HG02642 (cell line): Measurements from ENCODE around the gene NCLN.

ENCODE experiments used
- ATAC-seq: cut with Tn5 transposase; IDR thresholded peaks from one replicate; pipeline ENCODE4 v1.9.1; 2021; ENCODE audit warnings: mild to moderate bottlenecking; ENCODE audit not compliant: unreplicated experiment, poor library complexity

Gene NCLN

GRCh38 chr19:3248728-3249326 lies 63.1 kb downstream of the NCLN start:
- ATAC-seq, result no peak

GRCh38 chr19:3249408-3249807 lies 63.7 kb downstream of the NCLN start:
- no peak for ATAC-seq

DNA sequence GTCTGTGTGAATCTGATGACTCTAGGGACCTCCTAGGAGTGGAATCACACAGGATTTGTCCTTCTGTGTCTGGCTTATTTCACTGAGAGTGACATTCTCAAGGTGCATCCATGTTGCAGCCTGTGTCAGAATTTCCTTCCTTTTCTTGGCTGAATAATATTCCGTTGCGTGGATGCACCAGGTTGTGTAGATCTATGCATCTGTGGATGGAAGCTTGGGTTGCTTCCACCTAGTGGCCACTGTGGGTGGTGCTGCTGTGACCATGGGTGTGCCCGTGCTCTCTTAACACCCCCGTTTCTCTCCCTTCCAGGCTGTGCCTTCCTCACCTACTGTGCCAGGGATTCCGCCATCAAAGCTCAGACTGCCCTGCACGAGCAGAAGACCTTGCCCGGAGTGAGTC lies 64.9 kb downstream of the NCLN start:
- ATAC-seq, result no peak

DNA sequence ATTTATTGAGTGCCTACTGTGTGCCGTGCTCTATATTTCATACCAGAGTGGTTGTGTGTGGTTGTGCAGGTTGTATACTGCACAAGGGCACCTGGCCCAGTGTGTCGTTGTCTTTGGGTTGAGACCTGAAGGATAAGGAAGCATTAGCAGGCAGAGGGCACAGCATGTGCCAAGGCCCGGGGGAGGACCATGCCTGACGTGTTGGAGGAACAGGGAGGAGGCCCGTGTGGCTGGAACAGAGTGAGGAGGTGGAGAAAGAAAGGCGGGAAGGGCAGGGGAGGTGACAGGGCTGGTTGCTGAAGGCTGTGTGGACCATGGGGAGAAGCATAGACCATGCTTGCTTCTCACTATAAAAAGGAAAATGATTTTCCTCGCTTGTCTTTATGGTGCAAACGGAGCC lies 65.5 kb downstream of the NCLN start:
- no peak for ATAC-seq

GRCh38 chr19:3252650-3253049 lies 66.9 kb downstream of the NCLN start:
- ATAC-seq, result no peak

- ATAC-seq, result no peak
Observed at GRCh38 chr19:3253270-3253669, 67.5 kb downstream of the NCLN start.

DNA sequence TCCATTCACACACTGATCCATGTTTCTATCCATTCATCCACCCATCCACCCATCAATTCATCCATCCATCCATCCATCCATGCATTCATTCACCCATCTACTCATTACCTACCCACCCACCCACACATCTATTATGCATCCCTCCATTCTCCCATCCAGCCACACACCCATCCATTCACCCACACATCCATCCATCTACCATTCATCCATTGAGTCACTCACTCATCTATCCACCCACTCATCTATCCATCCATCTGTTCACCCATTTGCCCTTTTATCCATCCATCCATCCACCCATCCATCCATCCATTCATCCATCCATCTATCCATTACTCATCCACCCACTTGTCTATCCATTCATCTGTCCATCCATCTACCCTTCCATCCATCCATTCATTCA lies 68.8 kb downstream of the NCLN start:
- no peak for ATAC-seq

DNA sequence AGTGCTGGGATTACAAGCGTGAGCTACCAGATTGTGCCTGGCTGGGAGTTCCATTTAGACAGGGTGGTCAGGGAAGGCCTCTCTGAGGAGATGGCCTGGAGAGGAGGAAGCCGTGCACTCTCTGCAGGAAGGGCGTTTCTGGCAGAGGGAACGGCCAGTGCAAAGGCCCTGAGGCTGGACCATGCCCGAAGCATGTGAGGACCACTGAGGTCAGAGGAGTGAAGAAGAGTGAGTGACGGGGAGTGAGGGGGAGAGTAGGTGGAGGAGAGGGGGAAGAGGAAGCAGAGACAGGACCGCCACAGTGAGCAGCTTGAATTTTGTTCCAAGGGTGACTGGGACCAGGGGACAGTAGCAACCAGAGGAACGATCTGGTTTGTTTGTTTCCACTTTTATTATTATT lies 71.3 kb downstream of the NCLN start:
- ATAC-seq, result no peak
